Measurements from ENCODE around the gene ISG15.

ISG15 gene

GRCh38 chr1:1058088-1058905 is 45.0 kb downstream of the ISG15 start:
- H3K4me3 ChIP-seq (ENCODE audit: low read depth, low read length), result peak overlapping the region; percentile 60

GRCh38 chr1:1058921-1059493 is 45.7 kb downstream of the ISG15 start:
- DNase-seq (ENCODE audit: low read depth), result no peak
- H3K4me3 ChIP-seq (ENCODE audit: low read depth, low read length), result peak overlapping the region; percentile 60
- TF ChIP-seq CTCF (IDR thresholded peaks at IDR 0.05; ENCODE audit: control insufficient read depth, extremely low read depth, insufficient read depth), result peak; percentile 45

More at GRCh38 chr1:1058088-1058905, 45.0 kb downstream of the ISG15 start:
- no peak for TF ChIP-seq CTCF (IDR thresholded peaks at IDR 0.05; ENCODE audit: control insufficient read depth, extremely low read depth, insufficient read depth)
- no peak for DNase-seq (ENCODE audit: low read depth)

GRCh38 chr1:1059494-1060280 is 46.4 kb downstream of the ISG15 start:
- TF ChIP-seq CTCF (IDR thresholded peaks at IDR 0.05; ENCODE audit: control insufficient read depth, extremely low read depth, insufficient read depth), result no peak
- H3K4me3 ChIP-seq (ENCODE audit: low read depth, low read length), result peak overlapping the region; percentile 60
- DNase-seq (ENCODE audit: low read depth), result no peak

- no peak for TF ChIP-seq CTCF (IDR thresholded peaks at IDR 0.05; ENCODE audit: control insufficient read depth, extremely low read depth, insufficient read depth)
- DNase-seq (ENCODE audit: low read depth), result no peak
- H3K4me3 ChIP-seq (ENCODE audit: low read depth, low read length), result peak overlapping the region; percentile 60
Measured at GRCh38 chr1:1060281-1061000, 47.1 kb downstream of the ISG15 start.

GRCh38 chr1:1061682-1062345 is 48.5 kb downstream of the ISG15 start:
- TF ChIP-seq CTCF (IDR thresholded peaks at IDR 0.05; ENCODE audit: control insufficient read depth, extremely low read depth, insufficient read depth), result no peak
- no peak for DNase-seq (ENCODE audit: low read depth)
- no peak overlapping the region for H3K4me3 ChIP-seq (ENCODE audit: low read depth, low read length)

Measured in LNCaP clone FGC (cell line).